HCT116 (cell line): ENCODE data around the gene GTF3C5. TPM values are rescaled to one million over a fixed set of nuclear protein-coding genes. Genes with fewer than 3 reads are reported as not detected.

Source experiments
- ATAC-seq: fragments of 200-7000 bp; cut with Tn5 transposase; 2 replicates; pipeline ENCODE4 v1.9.1; 2020; ENCODE audit warnings: mild to moderate bottlenecking, moderate library complexity
- BruUV-seq: library from RNA; stranded (reverse); fragments of 400-500 nt; replicated peaks from 2 replicates; lab custom pipeline; 2021; lab: Mats Ljungman, UMichigan
- CTCF ChIA-PET: fragments of 300-600 bp; sonication (Branson Sonifier 250); formaldehyde crosslinking; loops from one replicate; lab custom pipeline; 2021; ENCODE audit warnings: antibody characterized with exemption; lab: Charles Lee
- POLR2A ChIA-PET: fragments of 300-600, 350-600 bp; sonication (Branson Sonifier 250); formaldehyde crosslinking; loops from one replicate; lab custom pipeline; 2021; ENCODE audit warnings: antibody characterized with exemption; lab: Charles Lee
- RAD21 ChIA-PET, 2 experiments: fragments of 300-600 bp; sonication (Branson Sonifier 250); formaldehyde crosslinking; loops; one replicate each; lab custom pipeline; 2023; ENCODE audit warnings: low total read pairs in 2 of 2; ENCODE audit not compliant: uncharacterized antibody in 2 of 2, unreplicated experiment in 2 of 2, low non-redundant PET in 1 of 2; lab: Charles Lee
- DNase-seq: peaks from one replicate; pipeline ENCODE4 v3.0.0-alpha.2; 2010; ENCODE audit warnings: low read depth, low spot score
- H2AFZ ChIP-seq: fragments of 200-600 bp; shearing (Covaris generic), sonication (generic); 2 replicates; pipeline ENCODE4 v1.6.1; 2017; ENCODE audit warnings: low read depth, mixed run types, mixed read lengths, antibody characterized with exemption, low read length; ENCODE audit not compliant: poor library complexity, severe bottlenecking
- H3K27ac ChIP-seq: 2 replicates; pipeline ENCODE4 v1.5.1; 2012; ENCODE audit warnings: low read depth, low read length
- H3K27me3 ChIP-seq: fragments of 200-600 bp; sonication (generic); 2 replicates; pipeline ENCODE4 v1.6.1; 2016; ENCODE audit warnings: mixed run types, low read length, mixed read lengths; ENCODE audit not compliant: insufficient read depth
- H3K36me3 ChIP-seq, 2 experiments: fragments of 200-500 bp in 1 of 2; fragments of 200-600 bp in 1 of 2; sonication (Bioruptor generic) in 1 of 2; sonication (generic) in 1 of 2; 2 replicates each; pipeline versions ENCODE4 v1.5.1 to v1.6.1; 2014 to 2016; ENCODE audit warnings: low read length in 2 of 2, inconsistent platforms in 1 of 2, mixed read lengths in 1 of 2, mixed run types in 1 of 2; ENCODE audit not compliant: insufficient read depth in 2 of 2, control insufficient read depth in 1 of 2
- H3K4me1 ChIP-seq, 2 experiments: fragments of 200-600 bp in 1 of 2; sonication (generic) in 1 of 2; 2 replicates each; pipeline versions ENCODE4 v1.5.1 to v1.6.1; 2012 to 2017; ENCODE audit warnings: low read length in 2 of 2, inconsistent platforms in 1 of 2, mild to moderate bottlenecking in 1 of 2, mixed read lengths in 1 of 2, mixed run types in 1 of 2, moderate library complexity in 1 of 2; ENCODE audit not compliant: insufficient read depth in 2 of 2, control insufficient read depth in 1 of 2
- H3K4me2 ChIP-seq: fragments of 200-600 bp; sonication (generic); 2 replicates; pipeline ENCODE4 v1.6.1; 2017; ENCODE audit warnings: mixed run types, low read length, mixed read lengths
- H3K4me3 ChIP-seq, 2 experiments: fragments of 200-600 bp in 1 of 2; sonication (generic) in 1 of 2; replicated peaks in 1 of 2; 2 replicates each; pipeline ENCODE4 v1.5.1; 2011 to 2016; ENCODE audit warnings: low read length in 2 of 2, control low read depth in 1 of 2, low read depth in 1 of 2, mild to moderate bottlenecking in 1 of 2, mixed read lengths in 1 of 2, mixed run types in 1 of 2
- H3K79me2 ChIP-seq: fragments of 200-600 bp; sonication (generic); 2 replicates; pipeline ENCODE4 v1.6.1; 2017; ENCODE audit warnings: mild to moderate bottlenecking, mixed run types, low read length, moderate library complexity, mixed read lengths; ENCODE audit not compliant: insufficient read depth
- H3K9ac ChIP-seq: fragments of 200-600 bp; sonication (generic); 2 replicates; pipeline ENCODE4 v1.6.1; 2016; ENCODE audit warnings: low read length, mixed read lengths
- H3K9me2 ChIP-seq: fragments of 200-600 bp; sonication (generic), shearing (Covaris generic); 2 replicates; pipeline ENCODE4 v1.6.1; 2017; ENCODE audit warnings: mixed run types, mild to moderate bottlenecking, moderate library complexity; ENCODE audit not compliant: insufficient read depth
- H3K9me3 ChIP-seq, 2 experiments: fragments of 200-500 bp in 1 of 2; fragments of 200-600 bp in 1 of 2; sonication (Bioruptor generic) in 1 of 2; sonication (generic) in 1 of 2; 2 replicates each; pipeline ENCODE4 v1.6.1; 2014 to 2017; ENCODE audit warnings: low read length in 2 of 2, mixed read lengths in 2 of 2, inconsistent platforms in 1 of 2, low read depth in 1 of 2, mild to moderate bottlenecking in 1 of 2, mixed run types in 1 of 2, moderate library complexity in 1 of 2; ENCODE audit not compliant: control insufficient read depth in 1 of 2, insufficient read depth in 1 of 2
- H4K20me1 ChIP-seq: fragments of 200-600 bp; sonication (generic), shearing (Covaris generic); 2 replicates; pipeline ENCODE4 v1.6.1; 2017; ENCODE audit warnings: mixed run types, mild to moderate bottlenecking, moderate library complexity; ENCODE audit not compliant: insufficient read depth
- CBX3 ChIP-seq: IDR thresholded peaks from 2 replicates; pipeline ENCODE4 v1.6.1; 2012; ENCODE audit warnings: low read depth
- RAD21 ChIP-seq: IDR thresholded peaks from 2 replicates; pipeline ENCODE4 v1.6.1; 2012; ENCODE audit warnings: low read depth, mild to moderate bottlenecking
- SP1 ChIP-seq: IDR thresholded peaks from 2 replicates; pipeline ENCODE4 v1.6.1; 2012; ENCODE audit warnings: low read depth
- ZFX ChIP-seq: fragments of 450-650 bp; IDR thresholded peaks from 2 replicates; pipeline ENCODE4 v1.6.1; 2017
- intact Hi-C: fragments of 100-400 bp; cut with micrococcal nuclease; formaldehyde crosslinking; loops from 2 replicates; pipeline ENCODE4 v1.10.0; 2022
- total RNA-seq: library from RNA; stranded (reverse); gene quantifications from one replicate; pipeline ENCODE4 v1.2.1, GENCODE V29; 2021; ENCODE audit not compliant: unreplicated experiment
- TF ChIP-seq, protein P1 (sequence below): IDR thresholded peaks from 2 replicates; pipeline ENCODE4 v1.6.1; 2012
- TF ChIP-seq, protein P2 (sequence below): IDR thresholded peaks from 2 replicates; pipeline ENCODE4 v1.6.1; 2011; ENCODE audit warnings: mild to moderate bottlenecking, low read length, moderate library complexity; ENCODE audit not compliant: insufficient replicate concordance; ENCODE audit errors: extremely low read depth

GTF3C5 gene
- total RNA-seq, 1 experiment from 2014 or later = 95.1 TPM

DNA sequence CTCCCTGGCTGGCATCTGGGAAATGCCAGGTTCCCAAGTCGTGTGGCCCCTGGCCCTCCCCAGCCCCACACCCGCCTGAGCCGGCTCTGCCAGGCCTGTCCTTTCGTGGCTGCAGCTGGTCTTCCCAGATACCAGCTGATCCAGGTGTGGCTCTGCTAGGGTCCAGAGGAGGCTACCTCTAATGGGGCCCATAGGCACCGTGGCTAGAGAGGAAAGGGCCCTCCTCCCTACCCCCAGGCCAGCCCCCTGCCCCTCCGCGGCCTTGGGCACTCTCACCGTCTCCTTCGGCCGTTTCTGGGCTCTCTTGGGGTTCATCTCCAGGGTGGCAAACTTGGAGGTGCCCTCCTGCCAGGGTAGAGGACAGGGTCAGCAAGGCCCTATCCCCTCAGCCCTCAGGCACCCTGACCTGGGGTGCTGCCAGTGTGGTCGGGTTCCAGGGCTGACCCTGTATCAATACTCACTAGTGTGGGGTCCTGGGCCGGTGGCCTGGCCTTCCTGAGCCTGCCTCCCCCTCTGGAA, 73.2 kb downstream of the GTF3C5 start:
- H3K9ac ChIP-seq = no peak overlapping the region
- H3K4me2 ChIP-seq = no peak overlapping the region
- no peak for ATAC-seq
- H3K79me2 ChIP-seq = no peaks in the 10 kb centered on the region
- intact Hi-C loops = loop anchor here (1.0 kb wide), 1 partner anchor 40 kb away; no protein-coding TSS in a partner anchor
- H3K36me3 ChIP-seq = peaks cover 22 to 48% of the 10 kb centered on the region in 2 experiments
- BruUV-seq = no TSS peak
- H3K9me3 ChIP-seq = no peaks in the 10 kb centered on the region
- no peaks in the 10 kb centered on the region for H3K27me3 ChIP-seq
- ChIA-PET POLR2A (no interaction called here), RAD21 (interaction anchor here in 1 of 2 experiments (0.8 to 1.1 kb wide), 2 partner anchors 40 to 41 kb away, joined by 3 read pairs; no protein-coding TSS in a partner anchor)
- H3K9me2 ChIP-seq = no peaks in the 10 kb centered on the region
- no peaks in the 10 kb centered on the region for H3K4me1 ChIP-seq
- no peak for DNase-seq
- H3K4me3 ChIP-seq = no peak overlapping the region
- H3K27ac ChIP-seq = no peak overlapping the region
- TF ChIP-seq, protein P1, sequence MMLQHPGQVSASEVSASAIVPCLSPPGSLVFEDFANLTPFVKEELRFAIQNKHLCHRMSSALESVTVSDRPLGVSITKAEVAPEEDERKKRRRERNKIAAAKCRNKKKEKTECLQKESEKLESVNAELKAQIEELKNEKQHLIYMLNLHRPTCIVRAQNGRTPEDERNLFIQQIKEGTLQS = no peak
- TF ChIP-seq RAD21 (no peak), SP1 (no peak), CBX3 (no peak), ZFX (no peak)
- TF ChIP-seq, protein P2, sequence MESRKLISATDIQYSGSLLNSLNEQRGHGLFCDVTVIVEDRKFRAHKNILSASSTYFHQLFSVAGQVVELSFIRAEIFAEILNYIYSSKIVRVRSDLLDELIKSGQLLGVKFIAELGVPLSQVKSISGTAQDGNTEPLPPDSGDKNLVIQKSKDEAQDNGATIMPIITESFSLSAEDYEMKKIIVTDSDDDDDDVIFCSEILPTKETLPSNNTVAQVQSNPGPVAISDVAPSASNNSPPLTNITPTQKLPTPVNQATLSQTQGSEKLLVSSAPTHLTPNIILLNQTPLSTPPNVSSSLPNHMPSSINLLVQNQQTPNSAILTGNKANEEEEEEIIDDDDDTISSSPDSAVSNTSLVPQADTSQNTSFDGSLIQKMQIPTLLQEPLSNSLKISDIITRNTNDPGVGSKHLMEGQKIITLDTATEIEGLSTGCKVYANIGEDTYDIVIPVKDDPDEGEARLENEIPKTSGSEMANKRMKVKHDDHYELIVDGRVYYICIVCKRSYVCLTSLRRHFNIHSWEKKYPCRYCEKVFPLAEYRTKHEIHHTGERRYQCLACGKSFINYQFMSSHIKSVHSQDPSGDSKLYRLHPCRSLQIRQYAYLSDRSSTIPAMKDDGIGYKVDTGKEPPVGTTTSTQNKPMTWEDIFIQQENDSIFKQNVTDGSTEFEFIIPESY = no peak
- TF ChIP-seq, all 23 proteins: peak for 0
- CTCF ChIA-PET = interaction anchor here (2.1 to 3.4 kb wide), 2 partner anchors 40 kb away, joined by 7 to 21 read pairs; no protein-coding TSS in a partner anchor
- Histone ChIP-seq H4K20me1 (no peaks in the 10 kb centered on the region), H2AFZ (no peak overlapping the region)
